PC-9 (cell line): Measurements from ENCODE around the gene MIEF1. TPM values are rescaled to one million over a fixed set of nuclear protein-coding genes. Genes with fewer than 3 reads are reported as not detected.

Experiments used
- BruUV-seq: library from RNA; stranded (reverse); fragments of 400-500 nt; replicated peaks from 2 replicates; lab custom pipeline; 2021; lab: Mats Ljungman, UMichigan
- CTCF ChIA-PET: fragments of 300-600 bp; sonication (Branson Sonifier 250); formaldehyde crosslinking; loops from one replicate; lab custom pipeline; 2022; ENCODE audit warnings: antibody characterized with exemption; lab: Charles Lee
- POLR2A ChIA-PET: fragments of 300-600 bp; sonication (Branson Sonifier 250); formaldehyde crosslinking; loops from one replicate; lab custom pipeline; 2022; ENCODE audit warnings: antibody characterized with exemption; ENCODE audit not compliant: unreplicated experiment; lab: Charles Lee
- DNase-seq, 2 experiments: peaks; one replicate each; pipeline versions ENCODE4 v3.0.0 to v3.0.0-alpha.2; 2015 to 2022; ENCODE audit warnings: mixed read lengths in 1 of 2
- H2AFZ ChIP-seq: fragments of 200-600 bp; sonication (generic); 2 replicates; pipeline ENCODE4 v1.8.1; 2017; ENCODE audit warnings: antibody characterized with exemption
- H3F3A ChIP-seq: fragments of 200-600 bp; sonication (generic); 2 replicates; pipeline ENCODE4 v1.8.1; 2017; ENCODE audit warnings: antibody characterized with exemption, mild to moderate bottlenecking, low read depth; ENCODE audit not compliant: insufficient read depth
- H3K27ac ChIP-seq: fragments of 200-600 bp; sonication (generic); 2 replicates; pipeline ENCODE4 v1.6.1; 2016; ENCODE audit warnings: mixed run types
- H3K27me3 ChIP-seq: fragments of 200-600 bp; sonication (generic); 2 replicates; pipeline ENCODE4 v1.6.1; 2016; ENCODE audit warnings: low read depth, mixed run types; ENCODE audit not compliant: insufficient read depth
- H3K36me3 ChIP-seq: fragments of 200-600 bp; sonication (generic); 2 replicates; pipeline ENCODE4 v1.6.1; 2016; ENCODE audit warnings: low read depth, mixed run types
- H3K4me1 ChIP-seq: fragments of 200-600 bp; sonication (generic); replicated peaks from 2 replicates; pipeline ENCODE4 v1.6.1; 2016; ENCODE audit warnings: mixed run types; ENCODE audit not compliant: insufficient read depth
- H3K4me2 ChIP-seq: fragments of 200-600 bp; sonication (generic); 2 replicates; pipeline ENCODE4 v1.6.1; 2017; ENCODE audit warnings: mixed run types
- H3K4me3 ChIP-seq: fragments of 200-600 bp; sonication (generic); 2 replicates; pipeline ENCODE4 v1.6.1; 2016; ENCODE audit warnings: mixed run types
- H3K79me2 ChIP-seq: fragments of 200-600 bp; sonication (generic); 2 replicates; pipeline ENCODE4 v1.6.1; 2017; ENCODE audit warnings: low read depth, mixed run types
- H3K9me2 ChIP-seq: fragments of 200-600 bp; sonication (generic); 2 replicates; pipeline ENCODE4 v1.8.1; 2017; ENCODE audit warnings: mild to moderate bottlenecking; ENCODE audit not compliant: insufficient read depth
- H3K9me3 ChIP-seq: fragments of 200-600 bp; sonication (generic); 2 replicates; pipeline ENCODE4 v1.8.1; 2016; ENCODE audit warnings: low read depth; ENCODE audit not compliant: insufficient read depth
- H4K20me1 ChIP-seq: fragments of 200-600 bp; sonication (generic); 2 replicates; pipeline ENCODE4 v1.8.1; 2017; ENCODE audit not compliant: insufficient read depth
- CTCF ChIP-seq: fragments of 200-600 bp; sonication (generic); conservative IDR thresholded peaks from 2 replicates; pipeline ENCODE4 v1.6.1; 2017; ENCODE audit warnings: mixed run types, antibody characterized with exemption, mild to moderate bottlenecking, moderate library complexity
- EZH2 ChIP-seq: fragments of 200-600 bp; sonication (generic); IDR thresholded peaks from 2 replicates; pipeline ENCODE4 v1.8.0; 2017; ENCODE audit warnings: antibody characterized with exemption, low read depth
- intact Hi-C: fragments of 100-400 bp; cut with micrococcal nuclease; formaldehyde crosslinking; loops from one replicate; pipeline ENCODE4 v1.10.0; 2022; ENCODE audit not compliant: unreplicated experiment
- total RNA-seq: library from RNA; stranded (reverse); gene quantifications from 2 replicates; pipeline ENCODE4 v1.2.3, GENCODE V29; 2021

Gene MIEF1
- total RNA-seq, 1 experiment from 2014 or later, result 36.9 TPM

GRCh38 chr22:39454385-39454871, 47.7 kb upstream of the MIEF1 start:
- Histone ChIP-seq H3K4me1 (peaks cover 20% of the 10 kb centered on the region), H4K20me1 (no peaks in the 10 kb centered on the region), H3K9me3 (no peaks in the 10 kb centered on the region), H3K4me2 (peak overlapping the region; percentile 33), H3K27me3 (peaks cover 6% of the 10 kb centered on the region), H3K9me2 (no peaks in the 10 kb centered on the region), H3K27ac (peak overlapping the region; percentile 28), H3K79me2 (no peaks in the 10 kb centered on the region), H3F3A (peaks cover 26% of the 10 kb centered on the region), H2AFZ (no peak overlapping the region), H3K4me3 (no peak overlapping the region), H3K36me3 (no peaks in the 10 kb centered on the region)
- intact Hi-C loops, result no loop called here
- ChIA-PET CTCF (no interaction called here), POLR2A (no interaction called here)
- BruUV-seq, result no TSS peak
- peak; percentile 51 to 63 for DNase-seq
- TF ChIP-seq CTCF, result no peak
- no peak for TF ChIP-seq EZH2

DNA sequence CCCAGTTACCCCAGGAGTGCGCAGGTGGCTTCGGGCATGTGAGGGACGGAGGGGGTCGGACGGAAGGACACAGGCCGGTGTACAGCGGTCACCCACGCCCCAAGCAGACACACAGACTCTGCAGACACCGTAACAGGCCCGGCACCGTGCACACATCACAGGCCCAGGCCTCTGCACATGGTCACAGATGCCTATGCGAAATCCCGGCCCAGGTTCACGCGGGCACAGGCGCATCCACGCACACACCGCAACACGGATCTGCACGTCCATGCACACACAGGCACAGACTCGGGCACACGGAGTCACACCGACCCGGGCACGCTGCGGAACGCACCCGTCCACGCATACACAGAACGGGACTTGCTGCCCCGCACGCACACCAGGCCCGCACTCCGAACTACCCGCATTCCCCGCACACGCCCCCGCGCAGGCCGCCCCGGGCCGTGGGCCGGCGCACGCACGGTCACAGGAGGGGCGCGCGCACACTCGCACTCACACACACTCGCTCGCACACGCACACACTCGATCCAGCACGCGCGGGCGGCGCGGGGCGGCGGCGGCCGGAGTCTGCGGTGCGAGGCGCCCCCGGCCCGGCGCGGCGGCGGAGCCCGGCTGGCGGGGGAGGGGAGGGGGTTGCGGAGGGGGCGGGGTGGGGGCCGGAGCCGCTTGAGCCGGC, 45.4 kb upstream of the MIEF1 start, which contains the start of gene MGAT3:
TSS of gene MGAT3 (plus strand) at position 491 of the 676 bp plus-strand sequence. CDS start 30,336 bp downstream, outside the sequence.
- Histone ChIP-seq H3K36me3 (no peaks in the 10 kb centered on the region), H3K9me3 (no peaks in the 10 kb centered on the region), H4K20me1 (no peaks in the 10 kb centered on the region), H3K4me3 (no peak within 1 kb of the TSS), H3K4me1 (peaks cover 20% of the 10 kb centered on the region), H3K9me2 (no peaks in the 10 kb centered on the region), H3K27ac (no peak within 1 kb of the TSS), H3K27me3 (peaks cover 6% of the 10 kb centered on the region), H3K79me2 (no peaks in the 10 kb centered on the region), H2AFZ (no peak within 1 kb of the TSS), H3K4me2 (no peak within 1 kb of the TSS), H3F3A (peaks cover 26% of the 10 kb centered on the region)
- BruUV-seq, result no TSS peak
- TF ChIP-seq CTCF (no peak), EZH2 (no peak)
- CTCF ChIA-PET, result no interaction called here
- POLR2A ChIA-PET, result no interaction called here
- intact Hi-C loops, result no loop called here
- no peak for DNase-seq

DNA sequence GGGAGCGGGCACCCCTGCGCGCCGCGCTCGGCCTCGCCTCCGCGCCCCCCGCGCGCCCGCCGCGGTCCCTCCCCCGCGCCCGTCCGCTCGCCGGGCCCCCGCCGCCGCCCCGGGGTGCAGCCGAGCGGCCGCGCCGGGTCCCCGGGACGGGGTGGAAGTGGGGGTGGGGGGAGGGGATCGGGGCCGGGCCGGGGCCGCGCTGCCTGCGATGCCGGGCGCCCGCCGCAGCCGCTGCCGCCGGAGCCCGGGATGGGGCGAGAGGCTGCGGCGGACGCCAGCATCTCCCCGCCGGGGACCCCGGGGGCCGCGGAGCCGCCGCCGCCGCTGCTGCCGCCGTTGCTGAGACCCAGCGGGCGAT, 44.9 kb upstream of the MIEF1 start:
- intact Hi-C loops, result no loop called here
- POLR2A ChIA-PET, result no interaction called here
- DNase-seq, result no peak
- CTCF ChIA-PET, result no interaction called here
- no peak for TF ChIP-seq CTCF
- TF ChIP-seq EZH2, result no peak
- no peak overlapping the region for H2AFZ ChIP-seq
- no peak overlapping the region for H3K4me2 ChIP-seq
- no peaks in the 10 kb centered on the region for H4K20me1 ChIP-seq
- H3K79me2 ChIP-seq, result no peaks in the 10 kb centered on the region
- H3K4me1 ChIP-seq, result peaks cover 20% of the 10 kb centered on the region
- BruUV-seq, result no TSS peak
- H3K27me3 ChIP-seq, result peaks cover 6% of the 10 kb centered on the region
- peaks cover 26% of the 10 kb centered on the region for H3F3A ChIP-seq
- H3K27ac ChIP-seq, result no peak overlapping the region
- no peaks in the 10 kb centered on the region for H3K36me3 ChIP-seq
- H3K9me2 ChIP-seq, result no peaks in the 10 kb centered on the region
- no peaks in the 10 kb centered on the region for H3K9me3 ChIP-seq
- no peak overlapping the region for H3K4me3 ChIP-seq
